Measurements from ENCODE around the gene NSD2.

DNA sequence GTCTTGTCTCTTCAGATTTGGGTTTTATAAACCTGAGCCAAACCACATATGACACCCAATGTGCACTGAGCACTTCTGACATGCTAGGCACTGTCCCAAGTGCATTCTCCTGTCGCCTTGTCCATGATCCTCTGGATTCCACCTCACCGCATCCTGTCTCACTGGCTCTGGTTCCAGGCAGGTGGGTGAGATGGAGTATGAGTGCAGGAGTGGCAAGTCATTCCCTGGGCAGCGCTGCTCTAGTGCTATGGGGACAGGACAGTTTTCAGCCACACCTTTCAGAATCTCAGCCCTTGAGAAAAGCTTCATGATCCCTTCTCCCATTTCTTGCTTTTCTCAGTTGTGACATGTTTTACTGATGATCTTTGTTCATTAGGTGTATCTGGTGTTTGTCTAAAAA, 66.4 kb downstream of the NSD2 start:
- TF ChIP-seq CTCF (IDR thresholded peaks at IDR 0.05; ENCODE audit: poor library complexity) (no peak), EZH2phosphoT487 (IDR thresholded peaks at IDR 0.05; ENCODE audit: low read depth, severe bottlenecking, unreplicated experiment) (no peak)
